IMR-90 (cell line): ENCODE data around the gene SLC45A2.

Experiments
- MAZ ChIP-seq: IDR thresholded peaks from 2 replicates; pipeline ENCODE4 v1.6.1; 2012; ENCODE audit warnings: low read depth, mild to moderate bottlenecking, low read length, improper control_type of control experiment, moderate library complexity, borderline replicate concordance
- POLR2A ChIP-seq: IDR thresholded peaks from 2 replicates; pipeline ENCODE4 v1.6.1; 2012; ENCODE audit warnings: mild to moderate bottlenecking, low read depth, low read length
- TF ChIP-seq, protein P1 (sequence below): conservative IDR thresholded peaks from 2 replicates; pipeline ENCODE4 v1.5.1; 2012; ENCODE audit warnings: mild to moderate bottlenecking, low read depth, low read length, improper control_type of control experiment

DNA sequence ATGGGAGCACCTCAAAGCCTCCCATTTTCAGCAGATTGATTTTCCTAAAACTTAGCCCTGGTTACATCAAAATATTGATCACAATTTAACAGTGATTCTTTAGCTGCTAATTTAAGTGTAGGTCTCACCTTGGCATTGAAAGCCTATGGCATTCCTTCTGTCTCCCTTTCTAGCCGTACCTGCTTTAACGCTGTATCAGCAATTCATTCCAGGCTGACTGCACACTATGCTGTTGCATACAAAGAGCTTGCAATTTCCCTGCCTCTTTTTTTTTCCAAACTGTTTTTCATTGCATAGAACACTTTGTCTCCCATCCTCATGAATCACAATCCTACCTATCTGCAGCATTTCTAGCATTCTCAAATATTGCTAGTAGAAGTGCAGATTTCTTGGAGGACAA is 32.3 kb upstream of the SLC45A2 start:
- TF ChIP-seq, protein P1, sequence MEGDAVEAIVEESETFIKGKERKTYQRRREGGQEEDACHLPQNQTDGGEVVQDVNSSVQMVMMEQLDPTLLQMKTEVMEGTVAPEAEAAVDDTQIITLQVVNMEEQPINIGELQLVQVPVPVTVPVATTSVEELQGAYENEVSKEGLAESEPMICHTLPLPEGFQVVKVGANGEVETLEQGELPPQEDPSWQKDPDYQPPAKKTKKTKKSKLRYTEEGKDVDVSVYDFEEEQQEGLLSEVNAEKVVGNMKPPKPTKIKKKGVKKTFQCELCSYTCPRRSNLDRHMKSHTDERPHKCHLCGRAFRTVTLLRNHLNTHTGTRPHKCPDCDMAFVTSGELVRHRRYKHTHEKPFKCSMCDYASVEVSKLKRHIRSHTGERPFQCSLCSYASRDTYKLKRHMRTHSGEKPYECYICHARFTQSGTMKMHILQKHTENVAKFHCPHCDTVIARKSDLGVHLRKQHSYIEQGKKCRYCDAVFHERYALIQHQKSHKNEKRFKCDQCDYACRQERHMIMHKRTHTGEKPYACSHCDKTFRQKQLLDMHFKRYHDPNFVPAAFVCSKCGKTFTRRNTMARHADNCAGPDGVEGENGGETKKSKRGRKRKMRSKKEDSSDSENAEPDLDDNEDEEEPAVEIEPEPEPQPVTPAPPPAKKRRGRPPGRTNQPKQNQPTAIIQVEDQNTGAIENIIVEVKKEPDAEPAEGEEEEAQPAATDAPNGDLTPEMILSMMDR = no peak
- no peak for TF ChIP-seq POLR2A
- TF ChIP-seq MAZ = no peak
